HG03342 (cell line): ENCODE data around the gene HLA-A.

Source experiments
- ATAC-seq: cut with Tn5 transposase; IDR thresholded peaks from one replicate; pipeline ENCODE4 v1.9.1; 2021; ENCODE audit warnings: mild to moderate bottlenecking, moderate library complexity; ENCODE audit not compliant: unreplicated experiment

HLA-A gene

DNA sequence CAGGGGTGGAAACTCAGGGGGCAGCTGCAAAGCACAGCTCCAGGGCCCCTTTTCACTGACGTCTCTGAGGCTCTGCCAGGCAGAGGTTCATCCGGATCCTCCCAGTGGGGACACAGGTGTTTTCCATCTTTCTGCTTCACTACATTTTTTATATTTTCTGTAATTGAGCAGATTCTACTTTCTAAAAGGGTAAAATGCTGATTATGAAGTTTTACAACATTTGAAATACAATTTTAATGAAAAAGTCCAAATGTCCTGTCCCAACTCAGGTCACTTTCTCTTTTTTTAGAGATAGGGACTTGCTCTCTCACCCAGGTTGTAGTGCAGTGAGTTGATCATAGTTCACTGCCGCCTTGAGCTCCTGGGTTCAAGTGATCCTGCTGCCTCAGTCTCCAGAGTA is 41.9 kb downstream of the HLA-A start:
- ATAC-seq, result no peak

DNA sequence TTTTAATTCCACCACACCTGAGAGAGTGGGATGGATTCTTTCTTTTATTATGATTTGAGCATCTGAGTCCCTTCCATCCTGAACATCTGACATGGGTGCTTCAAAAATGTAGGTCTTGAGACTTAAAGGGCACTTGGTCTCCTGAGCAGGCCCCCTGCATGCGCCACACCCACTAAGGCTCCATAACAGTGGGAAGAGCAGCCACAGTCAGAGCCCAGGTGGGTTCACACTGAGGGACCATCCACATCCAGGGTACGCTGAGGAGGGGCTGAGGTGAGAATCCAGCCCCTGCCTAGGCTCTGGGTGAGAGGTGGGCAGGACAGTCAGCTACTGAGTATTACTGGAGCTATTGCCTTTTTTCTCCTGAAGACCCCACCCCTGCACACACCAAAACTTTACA is 42.7 kb downstream of the HLA-A start:
- ATAC-seq, result no peak

DNA sequence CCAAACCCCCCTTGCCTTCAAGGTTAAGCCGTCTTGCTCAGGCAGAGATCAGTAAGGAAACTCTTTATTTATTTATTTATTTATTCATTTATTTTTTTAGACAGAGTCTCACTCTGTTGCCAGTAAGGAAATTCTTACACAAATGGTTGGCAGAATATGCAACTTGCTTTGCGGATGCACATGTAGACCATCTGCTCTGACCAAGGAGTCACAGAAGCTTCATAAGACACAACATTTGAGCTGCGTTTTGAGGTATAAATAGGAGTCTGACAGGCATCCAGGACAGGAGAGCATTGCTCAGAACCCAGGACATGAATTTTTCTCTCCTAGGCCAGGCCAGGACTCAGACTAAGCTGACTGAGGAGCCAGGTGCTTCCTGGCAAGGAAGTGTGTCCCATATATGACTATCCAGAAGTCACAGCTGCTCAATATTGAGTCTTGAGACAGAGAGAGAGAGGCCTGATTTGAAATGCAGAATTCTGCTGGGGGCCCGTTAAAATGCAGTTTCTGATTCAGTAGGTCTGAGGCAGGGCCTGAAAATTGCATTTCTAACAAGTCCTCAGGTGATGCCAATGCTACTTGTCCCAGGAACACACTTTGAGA is 43.9 kb downstream of the HLA-A start:
- no peak for ATAC-seq

DNA sequence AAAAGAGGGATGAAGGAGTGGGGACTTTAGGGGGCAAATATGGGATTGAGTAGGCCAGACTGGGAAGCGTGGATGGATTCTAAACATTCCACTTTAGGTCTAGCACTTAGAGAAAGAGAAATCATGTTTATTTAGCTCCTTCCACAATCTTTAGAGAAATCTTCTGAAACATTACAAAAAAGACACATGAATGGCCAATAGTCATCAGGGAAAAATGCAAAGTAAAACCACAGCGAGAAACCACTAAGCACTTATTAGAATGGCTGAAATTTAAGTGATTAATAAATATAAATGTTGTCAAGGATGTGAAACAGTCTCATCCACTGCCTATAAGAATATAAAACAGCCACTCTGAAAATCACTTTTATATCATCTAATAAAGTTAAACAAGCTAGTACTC is 46.9 kb downstream of the HLA-A start:
- ATAC-seq, result no peak

- no peak for ATAC-seq
Measured at GRCh38 chr6:29990931-29991330, 48.6 kb downstream of the HLA-A start.

GRCh38 chr6:29992807-29993206 is 50.5 kb downstream of the HLA-A start:
- no peak for ATAC-seq

DNA sequence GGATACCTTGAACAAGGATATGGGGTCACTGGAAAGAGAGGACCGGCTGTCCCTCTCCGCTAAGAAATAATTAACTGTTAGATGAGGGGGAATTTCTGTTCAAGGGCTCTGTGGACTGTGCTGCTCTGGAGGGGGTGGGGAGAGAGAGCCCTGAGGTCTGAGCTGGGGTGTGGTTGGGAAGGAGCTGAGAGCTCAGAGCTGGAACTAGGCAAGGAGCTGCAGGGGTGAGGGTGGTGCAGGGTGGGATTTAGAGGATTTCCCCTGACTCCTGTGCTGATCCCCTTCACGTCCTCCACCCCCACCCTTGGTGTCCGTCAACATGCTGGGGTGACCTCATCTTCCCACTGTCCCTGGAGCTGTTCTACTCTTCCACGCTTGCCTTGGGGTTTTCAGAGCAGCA is 52.5 kb downstream of the HLA-A start:
- ATAC-seq, result no peak

GRCh38 chr6:29995340-29995777 is 53.0 kb downstream of the HLA-A start:
- no peak for ATAC-seq
